ENCODE data around the gene SMARCA1.
A peak's percentile ranks its signal among the peaks of the same experiment; 100 is the strongest.

The SMARCA1 gene

GRCh38 chrX:129529685-129530281 is 6.5 kb upstream of the SMARCA1 start:
- H3K4me3 ChIP-seq (ENCODE audit: low read depth, low read length), result no peak overlapping the region
- no peak for TF ChIP-seq CTCF (IDR thresholded peaks at IDR 0.05; ENCODE audit: insufficient read depth, low read depth, low read length, missing control alignments)
- no peak for DNase-seq (ENCODE audit: low read depth)

GRCh38 chrX:129525896-129526295 is 2.6 kb upstream of the SMARCA1 start:
- no peak for TF ChIP-seq CTCF (IDR thresholded peaks at IDR 0.05; ENCODE audit: insufficient read depth, low read depth, low read length, missing control alignments)
- DNase-seq (ENCODE audit: low read depth), result no peak
- no peak overlapping the region for H3K4me3 ChIP-seq (ENCODE audit: low read depth, low read length)

GRCh38 chrX:129525162-129525561 is 1.9 kb upstream of the SMARCA1 start:
- no peak overlapping the region for H3K4me3 ChIP-seq (ENCODE audit: low read depth, low read length)
- no peak for DNase-seq (ENCODE audit: low read depth)
- no peak for TF ChIP-seq CTCF (IDR thresholded peaks at IDR 0.05; ENCODE audit: insufficient read depth, low read depth, low read length, missing control alignments)

DNA sequence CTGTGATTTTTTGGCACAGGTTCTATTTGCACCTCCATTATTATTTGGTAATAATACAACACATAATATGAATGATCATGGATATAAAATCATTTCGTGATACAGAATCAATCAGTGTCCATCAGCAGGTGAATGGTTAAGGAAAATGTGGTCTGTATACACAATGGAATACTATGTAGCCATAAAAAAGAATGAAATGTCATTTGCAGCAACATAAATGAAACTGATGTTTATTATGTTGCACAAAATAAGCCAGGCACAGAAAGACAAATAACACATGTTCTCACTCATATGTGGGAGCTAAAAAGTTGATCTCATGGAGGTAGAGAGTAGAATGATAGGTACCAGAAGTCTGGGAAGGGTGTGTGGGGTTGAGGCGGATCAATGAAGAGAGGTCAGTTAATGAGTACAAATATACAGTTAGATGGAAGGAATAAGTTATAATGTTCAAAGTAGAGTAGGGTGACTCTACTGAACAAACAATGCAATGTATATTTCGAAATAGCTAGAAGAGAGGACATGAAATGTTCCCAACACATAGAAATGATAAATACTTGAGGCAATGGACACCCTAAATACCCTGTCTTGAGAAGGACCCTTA is 1.1 kb upstream of the SMARCA1 start:
- no peak for TF ChIP-seq CTCF (IDR thresholded peaks at IDR 0.05; ENCODE audit: insufficient read depth, low read depth, low read length, missing control alignments)
- no peak for DNase-seq (ENCODE audit: low read depth)
- no peak overlapping the region for H3K4me3 ChIP-seq (ENCODE audit: low read depth, low read length)

- no peak for DNase-seq (ENCODE audit: low read depth)
- peak overlapping the region; percentile 47 for H3K4me3 ChIP-seq (ENCODE audit: low read depth, low read length)
- TF ChIP-seq CTCF (IDR thresholded peaks at IDR 0.05; ENCODE audit: insufficient read depth, low read depth, low read length, missing control alignments), result no peak
Observed at GRCh38 chrX:129522184-129523078, 859 bp downstream of the SMARCA1 start.

GRCh38 chrX:129520151-129520550 is 3.1 kb downstream of the SMARCA1 start:
- no peak for TF ChIP-seq CTCF (IDR thresholded peaks at IDR 0.05; ENCODE audit: insufficient read depth, low read depth, low read length, missing control alignments)
- no peak overlapping the region for H3K4me3 ChIP-seq (ENCODE audit: low read depth, low read length)
- DNase-seq (ENCODE audit: low read depth), result no peak

Measured in GM12865 (cell line).